ENCODE data around the gene TSHR.
A peak's percentile ranks its signal among the peaks of the same experiment; 100 is the strongest.

The TSHR gene

GRCh38 chr14:80924365-80925103 is 30.9 kb upstream of the TSHR start:
- Histone ChIP-seq H2BK120ac (ENCODE audit: low read depth, low read length) (no peak overlapping the region), H3K56ac (ENCODE audit: low read length) (no peak overlapping the region), H2BK5ac (ENCODE audit: low read length) (no peak overlapping the region), H3K27ac (ENCODE audit: low read depth, low read length) (no peak overlapping the region), H3K4ac (ENCODE audit: low read depth, low read length) (no peak overlapping the region), H2AK5ac (ENCODE audit: low read length) (no peak overlapping the region), H3K23ac (ENCODE audit: low read length) (no peak overlapping the region), H3K79me2 (ENCODE audit: control insufficient read depth, insufficient read depth, low read length) (peaks cover 3% of the 10 kb centered on the region), H4K5ac (ENCODE audit: low read length) (no peak overlapping the region), H3K79me1 (ENCODE audit: low read length) (peaks cover 11% of the 10 kb centered on the region), H3K4me3 (ENCODE audit: low read length) (no peak overlapping the region), H3K36me3 (ENCODE audit: control insufficient read depth, insufficient read depth, low read length) (no peaks in the 10 kb centered on the region), H2BK15ac (replicated peaks; ENCODE audit: low read depth) (no peak overlapping the region), H4K8ac (ENCODE audit: low read depth, low read length) (no peak overlapping the region), H3K18ac (ENCODE audit: low read length) (no peak overlapping the region), H3K4me1 (ENCODE audit: control insufficient read depth, low read depth, low read length) (no peaks in the 10 kb centered on the region), H3K9ac (ENCODE audit: low read length) (no peak overlapping the region), H3K27me3 (ENCODE audit: insufficient read depth, low read length, poor library complexity) (no peaks in the 10 kb centered on the region), H3K4me2 (ENCODE audit: low read length) (no peak overlapping the region)
- DNase-seq, result no peak
- no CpG with 5 or more reads among the region's 2 CpGs for WGBS (ENCODE audit: extremely low coverage, insufficient coverage, low lambda C conversion rate)

DNA sequence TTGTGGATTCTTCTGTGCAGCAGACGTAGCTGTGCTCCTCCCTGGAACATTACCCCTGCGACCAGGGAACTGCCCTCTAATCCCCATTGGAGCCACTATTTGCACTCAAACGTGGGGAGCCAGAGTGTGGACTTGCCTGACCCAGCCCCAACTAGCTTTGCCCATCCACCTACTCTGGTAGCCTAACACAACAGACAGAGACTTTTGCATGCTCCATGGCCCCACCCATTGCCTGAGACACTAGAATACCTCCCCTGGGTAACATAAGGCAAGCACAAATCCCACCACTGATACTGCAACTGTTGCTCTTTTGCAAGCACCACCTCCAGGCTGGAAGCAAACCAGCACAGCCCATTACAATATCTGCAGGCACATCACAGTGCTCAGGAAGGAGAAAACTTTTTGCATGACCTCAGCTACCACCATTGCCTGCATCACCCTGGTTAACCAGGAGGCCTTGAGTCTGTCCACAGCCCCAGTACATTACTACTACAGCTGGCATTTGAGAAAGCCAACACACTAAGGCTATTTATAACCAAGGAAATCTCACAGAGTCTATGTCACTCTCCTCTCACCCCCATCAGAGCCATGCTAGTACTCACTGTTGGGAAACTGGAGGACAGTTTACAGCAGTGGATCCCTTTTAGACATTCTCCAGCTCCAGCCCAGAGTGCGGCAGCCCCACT is 28.9 kb upstream of the TSHR start:
- H4K8ac ChIP-seq (ENCODE audit: low read depth, low read length), result no peak overlapping the region
- no peaks in the 10 kb centered on the region for H3K4me1 ChIP-seq (ENCODE audit: control insufficient read depth, low read depth, low read length)
- no peak overlapping the region for H3K56ac ChIP-seq (ENCODE audit: low read length)
- H2BK5ac ChIP-seq (ENCODE audit: low read length), result no peak overlapping the region
- H3K27ac ChIP-seq (ENCODE audit: low read depth, low read length), result no peak overlapping the region
- no peak overlapping the region for H3K4me3 ChIP-seq (ENCODE audit: low read length)
- H3K79me1 ChIP-seq (ENCODE audit: low read length), result peaks cover 12% of the 10 kb centered on the region
- no peak for DNase-seq
- no peak overlapping the region for H2BK120ac ChIP-seq (ENCODE audit: low read depth, low read length)
- no peak overlapping the region for H3K18ac ChIP-seq (ENCODE audit: low read length)
- H3K36me3 ChIP-seq (ENCODE audit: control insufficient read depth, insufficient read depth, low read length), result no peaks in the 10 kb centered on the region
- H3K79me2 ChIP-seq (ENCODE audit: control insufficient read depth, insufficient read depth, low read length), result peaks cover 3% of the 10 kb centered on the region
- no CpG with 5 or more reads among the region's 4 CpGs for WGBS (ENCODE audit: extremely low coverage, insufficient coverage, low lambda C conversion rate)
- no peak overlapping the region for H3K9ac ChIP-seq (ENCODE audit: low read length)
- H3K27me3 ChIP-seq (ENCODE audit: insufficient read depth, low read length, poor library complexity), result no peaks in the 10 kb centered on the region
- no peak overlapping the region for H4K5ac ChIP-seq (ENCODE audit: low read length)
- no peak overlapping the region for H3K4me2 ChIP-seq (ENCODE audit: low read length)
- no peak overlapping the region for H3K23ac ChIP-seq (ENCODE audit: low read length)
- H3K4ac ChIP-seq (ENCODE audit: low read depth, low read length), result no peak overlapping the region
- no peak overlapping the region for H2AK5ac ChIP-seq (ENCODE audit: low read length)
- no peak overlapping the region for H2BK15ac ChIP-seq (replicated peaks; ENCODE audit: low read depth)

GRCh38 chr14:80927083-80927989 is 28.1 kb upstream of the TSHR start:
- no peak overlapping the region for H2BK15ac ChIP-seq (replicated peaks; ENCODE audit: low read depth)
- H3K9ac ChIP-seq (ENCODE audit: low read length), result no peak overlapping the region
- WGBS (ENCODE audit: extremely low coverage, insufficient coverage, low lambda C conversion rate), result no CpG with 5 or more reads among the region's 8 CpGs
- no peaks in the 10 kb centered on the region for H3K36me3 ChIP-seq (ENCODE audit: control insufficient read depth, insufficient read depth, low read length)
- H3K23ac ChIP-seq (ENCODE audit: low read length), result no peak overlapping the region
- H2BK120ac ChIP-seq (ENCODE audit: low read depth, low read length), result no peak overlapping the region
- no peaks in the 10 kb centered on the region for H3K4me1 ChIP-seq (ENCODE audit: control insufficient read depth, low read depth, low read length)
- no peak overlapping the region for H3K18ac ChIP-seq (ENCODE audit: low read length)
- H3K56ac ChIP-seq (ENCODE audit: low read length), result no peak overlapping the region
- H3K27ac ChIP-seq (ENCODE audit: low read depth, low read length), result no peak overlapping the region
- peaks cover 12% of the 10 kb centered on the region for H3K79me1 ChIP-seq (ENCODE audit: low read length)
- no peak overlapping the region for H2AK5ac ChIP-seq (ENCODE audit: low read length)
- H3K4me2 ChIP-seq (ENCODE audit: low read length), result no peak overlapping the region
- H4K8ac ChIP-seq (ENCODE audit: low read depth, low read length), result no peak overlapping the region
- H3K4me3 ChIP-seq (ENCODE audit: low read length), result no peak overlapping the region
- no peak overlapping the region for H4K5ac ChIP-seq (ENCODE audit: low read length)
- DNase-seq, result peak; percentile 50
- H2BK5ac ChIP-seq (ENCODE audit: low read length), result no peak overlapping the region
- H3K4ac ChIP-seq (ENCODE audit: low read depth, low read length), result no peak overlapping the region
- H3K27me3 ChIP-seq (ENCODE audit: insufficient read depth, low read length, poor library complexity), result no peaks in the 10 kb centered on the region
- peaks cover 3% of the 10 kb centered on the region for H3K79me2 ChIP-seq (ENCODE audit: control insufficient read depth, insufficient read depth, low read length)

DNA sequence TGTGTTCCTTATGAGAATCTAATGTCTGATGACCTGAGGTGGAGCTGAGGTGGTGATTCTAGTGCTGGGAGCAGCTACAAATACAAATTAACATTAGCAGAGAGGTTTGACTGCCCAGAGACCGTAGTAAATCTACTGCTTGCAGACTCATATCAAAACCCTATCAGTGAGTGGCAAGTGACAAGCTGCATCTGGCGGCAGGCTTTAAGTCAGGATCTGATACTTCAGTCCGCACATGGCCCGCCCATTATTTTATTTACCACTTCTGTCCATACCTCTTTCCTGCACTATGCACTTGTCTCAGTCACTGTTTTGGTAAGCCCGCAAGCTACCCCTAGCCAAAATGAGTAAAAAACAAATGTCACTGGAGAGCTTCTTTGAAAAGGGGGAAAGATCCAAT is 25.3 kb upstream of the TSHR start:
- H3K79me2 ChIP-seq (ENCODE audit: control insufficient read depth, insufficient read depth, low read length), result peaks cover 3% of the 10 kb centered on the region
- H4K5ac ChIP-seq (ENCODE audit: low read length), result no peak overlapping the region
- no peak overlapping the region for H3K18ac ChIP-seq (ENCODE audit: low read length)
- H3K27me3 ChIP-seq (ENCODE audit: insufficient read depth, low read length, poor library complexity), result no peaks in the 10 kb centered on the region
- H4K8ac ChIP-seq (ENCODE audit: low read depth, low read length), result no peak overlapping the region
- no peak overlapping the region for H3K4me2 ChIP-seq (ENCODE audit: low read length)
- H3K4me3 ChIP-seq (ENCODE audit: low read length), result no peak overlapping the region
- no peak overlapping the region for H2BK120ac ChIP-seq (ENCODE audit: low read depth, low read length)
- H2BK5ac ChIP-seq (ENCODE audit: low read length), result no peak overlapping the region
- no peaks in the 10 kb centered on the region for H3K36me3 ChIP-seq (ENCODE audit: control insufficient read depth, insufficient read depth, low read length)
- no peaks in the 10 kb centered on the region for H3K4me1 ChIP-seq (ENCODE audit: control insufficient read depth, low read depth, low read length)
- H3K27ac ChIP-seq (ENCODE audit: low read depth, low read length), result no peak overlapping the region
- WGBS (ENCODE audit: extremely low coverage, insufficient coverage, low lambda C conversion rate), result no CpG with 5 or more reads among the region's 5 CpGs
- no peak overlapping the region for H2BK15ac ChIP-seq (replicated peaks; ENCODE audit: low read depth)
- no peak for DNase-seq
- no peak overlapping the region for H3K23ac ChIP-seq (ENCODE audit: low read length)
- H3K79me1 ChIP-seq (ENCODE audit: low read length), result peaks cover 14% of the 10 kb centered on the region
- no peak overlapping the region for H2AK5ac ChIP-seq (ENCODE audit: low read length)
- H3K9ac ChIP-seq (ENCODE audit: low read length), result no peak overlapping the region
- H3K4ac ChIP-seq (ENCODE audit: low read depth, low read length), result no peak overlapping the region
- H3K56ac ChIP-seq (ENCODE audit: low read length), result no peak overlapping the region

- no peak overlapping the region for H3K27ac ChIP-seq (ENCODE audit: low read depth, low read length)
- no peak overlapping the region for H4K5ac ChIP-seq (ENCODE audit: low read length)
- H3K9ac ChIP-seq (ENCODE audit: low read length), result no peak overlapping the region
- H2BK120ac ChIP-seq (ENCODE audit: low read depth, low read length), result no peak overlapping the region
- no peak overlapping the region for H3K4me2 ChIP-seq (ENCODE audit: low read length)
- H3K4me1 ChIP-seq (ENCODE audit: control insufficient read depth, low read depth, low read length), result no peaks in the 10 kb centered on the region
- no peak overlapping the region for H3K23ac ChIP-seq (ENCODE audit: low read length)
- peaks cover 15% of the 10 kb centered on the region for H3K79me1 ChIP-seq (ENCODE audit: low read length)
- H3K18ac ChIP-seq (ENCODE audit: low read length), result no peak overlapping the region
- H4K8ac ChIP-seq (ENCODE audit: low read depth, low read length), result no peak overlapping the region
- H2BK15ac ChIP-seq (replicated peaks; ENCODE audit: low read depth), result no peak overlapping the region
- H3K79me2 ChIP-seq (ENCODE audit: control insufficient read depth, insufficient read depth, low read length), result peaks cover 3% of the 10 kb centered on the region
- H3K4me3 ChIP-seq (ENCODE audit: low read length), result no peak overlapping the region
- H2BK5ac ChIP-seq (ENCODE audit: low read length), result no peak overlapping the region
- no peak overlapping the region for H2AK5ac ChIP-seq (ENCODE audit: low read length)
- no peaks in the 10 kb centered on the region for H3K27me3 ChIP-seq (ENCODE audit: insufficient read depth, low read length, poor library complexity)
- no CpG with 5 or more reads among the region's 8 CpGs for WGBS (ENCODE audit: extremely low coverage, insufficient coverage, low lambda C conversion rate)
- no peak overlapping the region for H3K56ac ChIP-seq (ENCODE audit: low read length)
- H3K4ac ChIP-seq (ENCODE audit: low read depth, low read length), result no peak overlapping the region
- DNase-seq, result no peak
- H3K36me3 ChIP-seq (ENCODE audit: control insufficient read depth, insufficient read depth, low read length), result no peaks in the 10 kb centered on the region
These were observed 24.5 kb upstream of the TSHR start for GRCh38 chr14:80930836-80931389.

All from mesendoderm (in vitro differentiated cells).